Middle frontal gyrus (tissue), 1 donor: ENCODE data around the gene CXCL17.
A peak's percentile ranks its signal among the peaks of the same experiment; 100 is the strongest.

Experiments used
- DNase-seq: peaks from one replicate; pipeline ENCODE4 v3.0.0-alpha.2; 2015; ENCODE audit warnings: low spot score; ENCODE audit errors: extremely low spot score

Gene CXCL17

GRCh38 chr19:42401365-42402303 lies 41.1 kb downstream of the CXCL17 start:
- peak; percentile 52 for DNase-seq

GRCh38 chr19:42400404-42400803 lies 42.3 kb downstream of the CXCL17 start:
- DNase-seq = no peak

- DNase-seq = no peak
These were observed 45.2 kb downstream of the CXCL17 start for GRCh38 chr19:42397263-42398166.

GRCh38 chr19:42396381-42397262 lies 46.1 kb downstream of the CXCL17 start:
- DNase-seq = peak; percentile 97

GRCh38 chr19:42394751-42395150 lies 48.0 kb downstream of the CXCL17 start:
- no peak for DNase-seq

GRCh38 chr19:42392165-42392564 lies 50.6 kb downstream of the CXCL17 start:
- no peak for DNase-seq

GRCh38 chr19:42389899-42390298 lies 52.8 kb downstream of the CXCL17 start, which contains the start of gene CNFN:
Gene CNFN, minus strand, starts transcription at chr19:42390297. Its CDS starts 1,260 bp downstream, at chr19:42389037.
- no peak for DNase-seq

GRCh38 chr19:42388851-42389489 lies 53.8 kb downstream of the CXCL17 start:
- DNase-seq = no peak

GRCh38 chr19:42386974-42387707 lies 55.6 kb downstream of the CXCL17 start:
- no peak for DNase-seq

GRCh38 chr19:42380155-42380554 lies 62.6 kb downstream of the CXCL17 start:
- DNase-seq = no peak
